ENCODE data around the gene PIEZO2.
"Not testable (repeated sequence)": the region's sequence is repeated elsewhere in the genome, so short reads cannot be mapped to it uniquely, and the experiment has no call there.

PIEZO2 gene

DNA sequence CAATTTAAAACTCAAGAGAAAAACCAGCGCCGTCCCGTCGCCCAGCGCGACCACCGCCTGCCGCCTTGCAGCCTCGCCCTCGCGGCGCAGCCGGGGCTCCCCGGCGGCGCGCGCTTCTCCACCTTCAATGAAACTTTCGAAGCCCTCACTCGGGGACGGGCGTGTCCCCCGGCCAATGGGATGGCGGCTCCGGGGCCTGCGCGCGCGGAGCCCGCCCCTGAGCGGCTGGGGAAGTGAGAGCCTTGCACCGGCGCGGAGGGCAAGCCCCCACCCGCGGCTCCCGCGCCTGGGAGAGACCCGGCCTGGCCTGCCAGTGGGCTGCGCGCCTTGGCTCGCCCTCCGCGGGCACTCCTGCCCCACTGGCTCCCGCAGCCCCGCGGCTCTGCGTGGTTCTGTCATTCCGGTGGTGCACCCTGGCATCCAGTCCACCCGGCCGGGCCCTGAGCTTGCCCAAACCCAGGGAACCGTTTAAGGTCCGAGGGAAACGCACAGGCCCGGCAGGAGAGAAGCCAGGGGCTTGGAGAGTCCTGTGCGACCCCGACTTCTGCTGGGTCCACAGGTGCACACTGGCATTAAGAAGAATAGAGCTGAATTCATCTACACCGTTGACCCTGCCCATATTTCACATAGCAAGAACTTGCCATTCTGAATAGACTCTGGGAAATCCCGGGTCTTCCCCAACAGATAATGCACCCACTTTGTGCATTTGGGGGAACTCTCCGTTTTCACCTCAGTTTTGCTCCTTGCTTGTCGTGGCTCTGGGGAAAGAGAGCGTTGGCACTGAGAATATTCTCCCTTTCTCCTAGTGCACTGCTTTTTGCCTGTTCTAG, at the start of gene PIEZO2:
Gene PIEZO2, minus strand, starts transcription at position 129 of the 830 bp plus-strand sequence. CDS start 981 bp downstream, outside the sequence.
- DNase-seq = no peak

DNA sequence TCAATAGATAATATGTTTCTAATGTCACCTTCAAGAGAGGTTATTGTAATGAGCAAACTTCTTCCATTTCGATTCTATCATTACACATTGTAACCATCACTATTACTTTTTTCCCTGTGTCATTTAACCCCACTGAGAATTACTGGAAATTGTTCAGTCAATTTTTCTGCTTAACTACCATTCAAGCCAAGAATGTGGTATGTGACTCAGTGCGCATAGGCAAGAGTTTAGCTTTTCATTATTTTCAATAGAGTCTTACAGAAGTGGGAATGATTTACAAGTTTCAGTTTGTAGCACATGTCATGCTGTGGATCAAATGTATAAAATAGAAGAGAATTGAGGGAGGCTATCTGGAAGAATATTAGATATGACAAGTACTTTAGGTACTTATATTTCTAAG, 34.3 kb upstream of the PIEZO2 start:
- no peak for DNase-seq

- DNase-seq = not testable (repeated sequence)
Measured at GRCh38 chr18:11181629-11182028, 32.3 kb upstream of the PIEZO2 start.

DNA sequence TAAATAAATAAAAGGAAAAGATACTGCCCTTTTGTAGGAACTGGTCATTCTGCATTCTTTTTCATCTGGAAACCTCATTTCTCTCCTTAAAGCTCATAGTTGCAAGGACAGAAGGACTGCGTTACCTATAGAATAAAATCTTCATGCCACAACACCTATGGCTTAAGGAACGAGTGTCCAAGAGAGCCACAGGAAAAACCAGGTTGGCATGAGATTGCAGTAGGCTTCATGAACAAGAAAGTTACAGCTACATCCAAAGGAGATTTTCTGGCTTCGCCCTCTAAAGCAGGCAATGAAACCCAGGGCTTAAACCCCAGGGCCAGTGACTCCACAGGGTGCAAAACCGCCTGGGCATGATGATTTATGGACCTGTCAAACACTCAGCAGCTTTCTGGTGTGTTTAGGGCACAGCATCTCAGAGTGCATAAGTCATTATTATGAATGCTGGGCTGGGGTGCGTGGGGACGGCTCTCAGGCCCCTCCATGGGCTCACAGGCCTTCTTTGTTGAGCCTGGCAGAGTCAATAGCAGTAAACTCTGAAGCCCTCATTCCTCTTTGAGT, 30.7 kb upstream of the PIEZO2 start:
- no peak for DNase-seq

DNA sequence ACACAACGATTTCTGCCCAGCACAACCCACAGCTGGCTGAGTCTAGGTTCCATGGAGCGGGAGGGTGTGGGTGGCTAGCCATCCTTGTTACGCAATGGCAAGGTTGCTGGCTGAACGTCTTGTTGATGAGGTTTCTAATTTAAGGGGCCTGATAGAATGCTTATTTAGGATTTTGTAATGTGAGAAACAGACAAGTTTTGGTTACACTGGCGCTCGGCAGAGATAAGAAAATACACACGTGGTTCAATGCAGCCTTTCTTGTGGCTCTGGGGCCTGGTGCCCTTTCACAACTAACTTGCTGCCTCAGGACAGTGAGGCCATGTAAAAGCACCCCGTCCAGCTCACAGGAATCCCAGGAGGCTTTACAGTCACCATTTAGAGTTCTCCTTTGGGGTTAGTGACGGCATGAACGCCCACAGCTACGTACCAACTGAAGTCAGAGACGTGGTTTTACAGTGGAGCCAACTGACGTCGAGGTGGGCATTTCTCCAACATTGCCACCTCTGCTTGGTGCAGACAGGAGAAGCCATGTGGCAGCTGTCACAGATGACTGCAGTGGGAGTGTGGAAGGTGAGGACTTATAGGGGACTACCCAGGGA, 29.7 kb upstream of the PIEZO2 start:
- no peak for DNase-seq

GRCh38 chr18:11177382-11177781, 28.0 kb upstream of the PIEZO2 start:
- no peak for DNase-seq

DNA sequence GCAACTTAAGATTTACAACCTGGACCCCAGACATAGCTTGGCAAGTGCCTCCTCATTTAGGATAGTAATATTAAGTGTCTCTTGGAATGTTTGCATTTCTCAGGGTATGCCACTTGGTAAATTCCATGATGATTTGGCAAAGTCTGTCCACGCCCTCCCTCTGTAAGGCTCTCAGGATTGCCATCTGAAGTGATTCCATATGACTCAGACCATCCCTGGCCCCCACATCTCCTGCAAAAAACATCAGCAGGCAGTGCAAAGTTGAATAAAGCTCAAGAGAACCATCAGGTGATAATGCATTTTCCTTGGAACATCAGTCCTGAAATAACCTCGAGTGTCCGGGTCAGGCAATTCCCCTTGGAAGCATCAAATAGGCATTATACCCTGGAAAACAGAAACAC, 27.1 kb upstream of the PIEZO2 start:
- no peak for DNase-seq

- no peak for DNase-seq
Measured at GRCh38 chr18:11175266-11175979, 26.1 kb upstream of the PIEZO2 start.

- not testable (repeated sequence) for DNase-seq
Measured at GRCh38 chr18:11174179-11174578, 24.8 kb upstream of the PIEZO2 start.

GRCh38 chr18:11167778-11168177, 18.4 kb upstream of the PIEZO2 start:
- DNase-seq = no peak

DNA sequence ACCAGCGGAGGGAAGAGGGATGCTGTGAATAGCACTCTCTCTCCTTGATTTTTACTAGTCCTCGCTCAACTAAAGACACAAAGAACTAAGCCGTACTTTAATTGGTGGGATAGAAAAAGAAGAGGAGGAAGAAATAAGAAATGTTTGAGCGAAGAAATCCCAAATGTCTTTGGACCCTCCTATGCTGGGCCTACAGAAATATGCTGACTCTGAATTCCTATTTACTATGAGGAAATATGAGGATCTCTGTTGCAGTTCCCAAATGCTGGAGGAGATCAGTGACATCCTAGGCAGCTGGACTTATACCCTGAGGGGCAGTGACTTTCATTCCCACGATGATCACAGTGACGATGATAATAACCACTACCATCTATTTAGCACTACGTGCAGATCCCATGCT, 16.6 kb upstream of the PIEZO2 start:
- no peak for DNase-seq

DNA sequence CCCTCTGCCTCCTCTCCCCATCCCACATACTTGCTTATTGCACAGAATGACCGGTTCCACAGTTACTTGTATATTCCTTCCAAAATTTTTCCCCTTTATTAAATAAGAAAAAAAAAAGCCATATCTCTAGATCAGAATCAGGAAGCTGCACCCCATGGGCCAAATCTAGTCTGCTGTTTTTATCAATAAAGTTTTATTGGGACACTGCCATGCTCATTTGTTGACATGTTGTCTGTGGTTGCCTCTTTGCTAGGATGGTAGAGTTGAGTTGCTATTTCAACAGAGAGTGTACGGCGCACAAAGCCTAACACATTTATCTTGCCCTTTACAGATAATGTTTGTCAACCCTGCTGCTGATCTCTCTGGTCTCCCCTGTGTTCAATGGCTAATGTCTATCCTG, 15.8 kb upstream of the PIEZO2 start:
- DNase-seq = no peak

DNA sequence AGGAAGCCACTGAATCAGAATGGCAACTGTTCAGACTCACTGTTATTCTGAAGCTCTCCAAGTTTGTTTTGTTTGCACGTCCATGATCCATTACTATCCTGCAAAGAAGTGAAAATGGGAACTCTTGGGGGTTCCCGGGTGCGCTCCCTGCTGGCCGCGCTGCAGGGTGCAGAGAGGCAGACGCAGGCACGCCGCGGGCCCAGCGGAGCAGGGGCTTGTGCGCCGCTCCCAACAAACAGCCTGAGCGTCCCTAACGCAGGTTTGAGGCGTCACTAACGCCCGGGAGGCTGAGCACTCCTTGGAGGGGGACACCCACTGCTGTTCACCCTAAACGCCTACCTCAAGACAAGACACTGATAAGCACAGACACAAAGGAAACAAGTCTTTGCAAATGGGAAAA, 14.3 kb upstream of the PIEZO2 start:
- no peak for DNase-seq

- no peak for DNase-seq
Measured at GRCh38 chr18:11162889-11163288, 13.5 kb upstream of the PIEZO2 start.

- no peak for DNase-seq
Measured at GRCh38 chr18:11162462-11162861, 13.1 kb upstream of the PIEZO2 start.

DNA sequence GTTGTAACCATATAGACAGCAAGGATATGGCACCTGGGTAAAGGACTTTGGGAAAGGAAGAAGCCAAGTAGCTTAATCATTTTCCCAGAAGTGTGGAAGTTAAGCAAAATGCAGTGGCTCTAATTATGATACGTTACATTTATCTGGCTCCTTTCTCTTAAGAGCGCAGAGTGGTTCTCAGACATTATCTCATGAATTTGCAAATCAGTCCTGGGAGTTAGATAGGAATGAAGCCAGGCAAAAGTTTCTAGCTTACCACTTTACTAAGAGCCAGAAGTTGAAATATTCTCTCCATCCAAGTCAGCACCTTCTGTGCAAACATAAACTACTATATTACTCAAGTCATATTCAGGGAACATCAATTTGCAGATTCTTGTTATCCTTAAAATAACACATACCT, 10.9 kb upstream of the PIEZO2 start:
- DNase-seq = no peak

DNA sequence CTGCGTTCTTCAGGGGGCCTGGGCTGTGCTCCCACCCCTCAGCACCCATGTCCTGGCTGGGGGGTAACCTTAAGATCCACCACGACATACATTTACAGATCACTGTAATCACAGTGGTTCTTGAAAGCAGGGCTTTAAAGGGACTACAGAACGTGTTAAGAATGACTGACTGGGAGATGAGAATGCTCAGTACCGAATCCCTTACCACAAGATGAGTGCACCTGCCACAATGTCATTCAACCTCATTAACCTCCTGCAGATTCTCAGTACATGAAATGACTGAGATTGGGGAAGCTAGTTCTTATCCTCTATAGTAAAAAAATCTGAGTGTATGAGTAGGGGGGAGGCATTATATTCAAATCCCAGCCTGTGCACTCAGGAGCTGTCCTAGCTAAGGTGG, 10.5 kb upstream of the PIEZO2 start:
- DNase-seq = no peak

- no peak for DNase-seq
Measured at GRCh38 chr18:11156978-11157377, 7.6 kb upstream of the PIEZO2 start.

GRCh38 chr18:11155034-11155759, 5.8 kb upstream of the PIEZO2 start:
- DNase-seq = no peak

- no peak for DNase-seq
Measured at GRCh38 chr18:11154368-11154989, 5.1 kb upstream of the PIEZO2 start.

GRCh38 chr18:11153097-11153496, 3.7 kb upstream of the PIEZO2 start:
- DNase-seq = no peak

DNA sequence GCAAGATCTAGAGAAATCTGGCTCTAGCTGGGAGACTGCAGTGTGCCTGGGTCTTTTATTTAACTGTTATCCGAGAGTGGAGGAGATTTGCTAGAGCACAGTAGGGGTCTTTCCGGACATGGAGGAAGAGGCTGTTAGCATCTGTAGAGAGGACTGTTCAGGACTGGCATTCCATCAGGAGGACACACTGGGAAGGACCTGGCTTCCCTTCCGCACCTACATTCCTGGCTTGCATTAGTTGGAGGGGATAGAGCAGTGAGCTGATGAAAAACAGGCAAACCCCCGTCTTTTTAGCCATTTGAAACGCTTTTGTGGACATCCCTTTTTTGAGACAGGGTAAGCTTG, 874 bp upstream of the PIEZO2 start:
- DNase-seq = no peak
